CD4-positive, alpha-beta T cell treated with Interleukin-17A for 1 hour (primary cell): Measurements from ENCODE around the gene CDKL5.

Experiments
- DNase-seq: peaks from one replicate; pipeline ENCODE4 v3.0.0-alpha.2; 2020

Gene CDKL5

DNA sequence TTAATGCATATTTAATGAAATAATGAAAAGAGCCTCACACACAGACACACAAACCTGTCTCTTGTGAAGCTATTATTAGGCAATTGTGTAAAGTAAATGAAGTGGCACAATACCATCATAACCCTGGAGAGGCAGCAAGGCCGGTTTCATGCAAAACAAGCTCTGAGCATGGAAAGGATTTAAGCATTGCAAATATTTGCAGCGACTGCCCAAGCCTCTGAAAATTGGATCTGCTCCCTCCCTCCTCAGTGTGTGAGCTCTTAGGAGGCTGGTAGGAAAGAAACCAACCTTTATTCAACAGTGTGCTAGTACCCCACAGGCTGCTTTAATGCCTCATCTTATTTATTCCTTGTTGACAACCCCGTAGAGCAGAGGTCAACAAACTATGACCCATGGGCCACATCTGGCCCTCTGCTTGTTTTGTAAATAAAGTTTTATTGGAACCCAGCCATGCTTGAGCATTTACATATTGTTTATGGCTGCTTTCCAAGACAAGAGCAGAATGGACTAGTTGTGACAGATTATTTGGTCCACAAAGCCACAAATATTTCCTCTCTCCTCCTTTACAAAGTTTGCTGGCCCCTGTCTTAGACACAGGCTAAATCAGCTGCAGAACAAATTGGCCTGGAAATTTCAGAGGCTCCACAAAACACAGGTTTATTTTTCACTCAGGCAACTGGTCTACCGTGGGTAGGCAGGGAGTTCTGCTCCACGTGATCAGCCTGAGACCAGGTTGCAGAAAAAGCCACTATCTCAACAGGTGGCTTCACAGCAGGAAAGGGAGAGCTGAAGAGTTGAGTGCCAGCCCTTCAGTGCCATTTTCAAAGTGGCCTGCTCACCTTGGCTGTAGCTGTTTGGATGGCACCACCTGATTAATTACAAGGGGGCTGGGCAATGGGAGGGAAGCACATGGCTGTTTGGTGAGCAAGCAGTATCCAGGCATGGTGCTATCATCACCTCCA is 229.7 kb downstream of the CDKL5 start:
- DNase-seq: no peak

DNA sequence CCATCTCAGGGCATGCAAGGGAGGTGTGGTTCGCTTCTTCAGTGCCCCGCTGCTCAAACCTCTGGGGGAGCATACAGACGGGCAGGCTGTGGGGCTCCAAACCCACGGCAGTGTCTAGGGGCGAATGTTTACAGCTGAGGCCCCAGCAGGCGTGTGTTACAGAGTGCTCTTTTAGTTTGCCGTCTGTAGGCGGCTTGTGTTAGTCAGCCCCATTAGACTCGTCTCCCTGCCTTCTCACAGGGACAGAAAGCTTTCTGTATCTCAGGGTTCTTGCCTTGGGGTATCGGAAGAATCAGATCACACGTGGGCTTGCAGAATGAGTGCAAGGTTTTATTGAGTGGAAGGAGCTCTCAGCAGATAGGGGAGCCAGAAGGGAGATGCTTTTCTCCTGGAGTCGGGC is 235.9 kb downstream of the CDKL5 start:
- no peak for DNase-seq

DNA sequence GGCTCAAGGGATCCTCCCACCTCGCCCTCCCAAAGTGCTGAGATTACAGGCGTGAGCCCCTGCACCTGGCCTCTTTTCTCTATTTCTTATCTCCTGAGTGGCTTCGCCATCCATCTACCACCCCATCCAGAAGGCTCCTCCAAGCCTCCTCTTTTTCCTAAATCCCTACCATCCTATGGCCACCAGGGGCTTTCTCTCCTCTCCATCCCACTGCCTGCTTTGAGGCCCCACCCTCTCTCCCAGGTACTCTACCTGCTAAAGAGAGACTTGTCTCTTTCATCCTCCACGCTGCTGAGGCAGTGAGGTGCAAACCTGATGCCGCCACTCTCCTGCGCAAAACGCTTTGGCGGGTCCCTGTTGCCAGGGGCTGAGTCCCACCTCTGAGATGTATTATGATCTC is 239.5 kb downstream of the CDKL5 start:
- no peak for DNase-seq

DNA sequence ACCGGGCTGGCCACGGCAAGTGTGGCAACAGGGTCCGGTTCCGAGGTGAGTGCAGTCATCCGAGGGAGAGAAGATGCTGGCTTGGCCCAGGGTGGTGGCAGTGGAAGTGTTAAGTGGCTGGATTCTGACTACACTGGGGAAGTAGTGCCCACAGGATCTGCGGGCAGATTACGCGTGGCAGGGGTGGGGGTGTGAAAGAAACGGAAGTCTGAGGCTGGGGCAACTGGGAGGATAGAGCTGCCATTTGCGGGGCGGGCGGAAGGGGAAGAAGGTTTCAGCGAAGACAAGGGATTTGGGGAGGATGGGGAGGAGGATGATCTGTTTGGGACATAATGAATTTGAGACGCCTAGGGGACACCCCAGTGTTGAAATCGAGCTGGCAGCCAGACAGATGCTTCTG is 241.2 kb downstream of the CDKL5 start:
- no peak for DNase-seq

DNA sequence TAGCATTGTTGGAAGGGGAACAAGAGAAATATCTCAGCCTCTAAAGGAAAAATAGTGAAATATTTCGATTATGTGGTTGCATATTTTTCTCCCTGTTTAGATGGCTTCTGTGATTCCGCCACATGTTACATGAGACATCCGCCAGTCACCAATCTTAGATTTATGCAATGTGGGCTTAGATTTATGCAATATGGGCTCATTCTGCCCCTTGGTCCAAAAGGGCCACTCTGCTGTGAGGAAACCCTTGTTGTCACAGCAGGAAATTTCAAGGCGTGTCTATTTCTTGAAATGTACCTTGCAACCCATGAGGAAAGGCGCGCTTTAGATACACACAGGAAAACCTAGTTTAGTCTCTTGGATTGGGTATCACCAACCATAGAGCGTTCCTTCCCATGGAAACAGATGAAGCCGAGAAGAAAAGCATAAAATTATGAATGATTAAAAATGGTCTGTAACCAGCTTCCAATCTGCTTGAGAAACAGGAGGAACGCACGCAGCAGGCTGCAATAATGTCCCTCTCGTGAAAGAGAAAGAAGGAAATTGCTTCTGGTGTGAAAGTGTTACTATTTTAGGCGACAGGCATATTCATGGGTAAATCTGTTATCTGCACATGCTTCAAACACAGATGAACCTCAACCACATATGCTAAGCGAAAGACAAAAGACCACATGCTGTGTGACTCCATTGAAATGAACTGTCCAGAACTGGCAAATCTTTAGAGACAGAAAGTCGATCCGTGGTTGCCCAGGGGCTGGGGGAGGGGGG is 242.8 kb downstream of the CDKL5 start:
- DNase-seq: no peak

DNA sequence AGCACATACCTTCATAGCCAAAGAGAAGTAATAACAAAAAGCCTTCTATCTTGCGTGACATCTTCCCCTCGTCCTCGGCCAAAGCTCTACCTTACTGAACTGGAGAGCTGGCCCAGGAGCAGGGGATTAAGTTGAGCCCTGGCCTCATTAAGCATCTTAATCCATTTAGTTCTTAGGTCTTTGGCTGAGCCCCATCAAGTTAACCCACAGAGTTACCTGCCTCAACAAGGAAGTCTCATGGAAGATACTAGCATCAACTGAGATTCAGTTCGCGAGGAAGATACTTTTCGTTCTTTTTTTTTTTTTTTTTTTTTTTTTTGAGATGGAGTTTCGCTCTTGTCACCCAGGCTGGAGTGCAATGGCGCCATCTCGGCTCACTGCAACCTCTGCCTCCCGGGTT is 246.6 kb downstream of the CDKL5 start, which contains the start of gene RS1:
RS1 (minus strand) TSS at position 101 of the 400 bp plus-strand sequence; CDS start at position 61, 40 bp downstream.
- DNase-seq: no peak

DNA sequence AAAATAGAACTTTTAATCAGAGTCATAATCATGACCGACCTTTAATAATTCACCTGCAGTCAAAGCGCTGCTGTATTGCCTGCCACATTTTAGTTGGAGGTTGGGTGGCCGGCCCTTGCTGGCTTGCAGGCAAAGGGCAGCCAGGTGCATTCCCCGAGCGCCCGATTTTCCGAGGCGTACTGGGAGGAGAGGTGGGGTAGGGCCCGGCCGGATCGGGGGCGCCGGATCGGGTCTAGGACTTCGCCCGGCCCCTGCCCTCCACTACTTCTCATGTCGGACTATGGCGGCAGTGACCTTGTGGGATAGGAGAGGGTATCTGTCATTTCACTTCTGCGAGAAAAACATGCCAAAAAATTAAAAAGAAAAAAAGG is 249.0 kb downstream of the CDKL5 start:
- DNase-seq: no peak

DNA sequence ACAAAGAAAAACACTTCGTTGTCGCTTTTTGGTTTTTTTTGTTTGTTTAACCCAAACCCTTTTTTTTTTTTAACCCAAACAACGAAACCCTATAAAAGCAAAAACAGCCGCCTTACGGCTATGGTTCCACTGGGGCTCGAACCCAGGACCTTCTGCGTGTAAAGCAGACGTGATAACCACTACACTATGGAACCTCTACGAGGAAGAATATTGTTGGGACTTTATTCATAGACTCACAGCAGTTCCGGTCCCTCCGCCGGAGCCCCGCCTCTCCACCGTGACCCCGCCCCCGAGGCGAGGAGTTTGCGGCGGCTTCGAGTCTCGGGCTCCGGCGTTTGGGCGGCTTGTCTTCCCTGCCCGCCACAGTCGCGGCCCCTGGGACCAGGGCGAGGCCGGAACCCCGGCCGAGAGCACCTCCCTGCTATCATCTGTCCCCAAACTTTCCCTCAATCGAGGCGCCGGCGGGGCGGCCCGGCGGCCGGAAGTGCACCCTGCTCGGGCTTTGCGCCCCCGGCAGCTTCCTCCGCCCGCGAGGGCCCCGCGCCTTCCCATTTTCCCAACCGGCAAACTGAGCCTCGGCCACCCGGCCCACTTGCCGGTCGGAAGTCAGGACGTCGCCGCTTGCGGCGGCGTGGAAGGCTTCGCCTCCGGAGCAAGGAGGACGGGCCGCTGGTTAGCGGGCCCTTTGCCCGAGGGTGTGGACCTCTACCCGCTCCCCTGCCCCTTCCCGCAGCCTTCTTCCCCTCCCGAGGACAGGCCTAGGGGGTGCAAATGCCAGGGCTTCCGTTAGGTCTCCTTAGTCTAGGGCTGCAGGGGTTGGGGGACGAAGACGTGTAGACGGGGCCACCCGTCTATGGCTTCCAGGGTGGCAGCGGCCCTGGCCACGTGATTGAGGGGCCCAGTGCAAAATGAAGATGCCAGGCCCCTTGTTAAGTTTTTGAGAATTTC is 249.7 kb downstream of the CDKL5 start:
- peak; percentile 91 for DNase-seq

DNA sequence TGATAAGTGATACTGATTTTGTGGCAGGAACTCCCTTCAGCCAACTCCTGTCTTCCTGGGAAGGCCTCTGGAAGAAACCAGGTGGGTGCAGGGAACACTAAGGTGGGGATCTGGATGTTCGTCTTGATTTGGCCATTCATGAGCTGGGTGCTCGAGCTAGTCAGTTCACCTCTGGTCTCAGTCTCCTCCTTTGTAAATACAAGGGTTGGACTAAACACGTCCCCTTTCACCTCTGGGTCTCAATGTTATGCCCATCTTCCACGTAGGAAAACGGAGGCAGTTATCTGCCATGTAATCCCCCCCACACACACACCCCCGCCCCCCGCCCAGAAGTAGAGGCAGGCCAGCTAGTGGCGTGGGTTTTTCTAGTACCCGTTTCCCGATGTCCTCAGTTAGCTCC is 250.6 kb downstream of the CDKL5 start:
- no peak for DNase-seq

DNA sequence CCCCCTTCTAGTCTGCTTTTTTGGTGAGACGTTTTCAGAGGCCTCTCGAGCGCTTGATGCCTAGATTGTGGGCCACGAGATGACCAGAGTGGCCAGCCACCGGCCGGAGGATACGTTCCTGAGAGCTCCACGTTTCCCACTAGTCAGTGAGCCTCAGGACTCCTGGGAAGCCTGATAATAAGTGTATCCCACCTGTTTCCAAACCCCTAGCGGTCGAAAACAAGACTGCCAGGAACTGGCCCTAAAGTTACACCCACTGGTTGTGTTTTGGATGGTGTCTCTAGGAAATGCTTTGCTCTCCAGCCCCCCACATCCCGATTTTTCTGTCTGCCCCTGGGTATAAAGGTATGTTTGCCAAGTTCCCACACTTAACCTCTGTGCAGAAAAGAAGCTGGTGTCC is 251.1 kb downstream of the CDKL5 start:
- no peak for DNase-seq

DNA sequence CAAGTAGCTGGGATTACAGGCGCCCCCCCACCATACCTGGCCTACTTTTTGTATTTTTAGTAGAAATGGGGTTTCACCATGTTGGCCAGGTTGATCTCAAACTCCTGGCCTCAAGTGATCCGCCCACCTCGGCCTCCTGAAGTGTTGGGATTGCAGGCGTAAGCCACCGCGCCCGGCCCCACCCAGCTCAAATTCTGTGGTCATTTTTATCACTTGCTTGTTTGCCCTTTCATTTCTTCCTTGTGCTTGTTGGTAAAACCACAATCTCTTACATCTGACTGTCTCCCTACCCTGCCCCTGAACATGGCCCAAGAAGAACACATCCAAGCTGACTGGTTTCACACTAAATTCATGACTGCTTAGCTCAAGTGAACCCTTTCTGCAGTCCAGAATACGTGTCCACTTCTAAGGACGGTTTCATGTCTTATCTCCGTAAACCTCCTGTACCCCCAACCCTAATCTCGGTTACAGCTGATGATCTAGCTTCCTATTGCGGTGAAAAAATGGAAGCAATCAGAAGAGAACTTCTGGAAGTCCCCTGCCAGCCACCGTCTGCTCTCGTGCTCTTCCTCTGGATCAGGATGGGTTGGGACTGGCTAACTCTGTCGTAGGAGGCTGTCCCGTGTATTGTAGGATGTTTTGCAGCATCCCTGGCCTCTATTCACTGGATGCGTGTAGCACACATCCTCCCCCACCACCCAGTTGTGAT is 251.9 kb downstream of the CDKL5 start:
- DNase-seq: no peak

DNA sequence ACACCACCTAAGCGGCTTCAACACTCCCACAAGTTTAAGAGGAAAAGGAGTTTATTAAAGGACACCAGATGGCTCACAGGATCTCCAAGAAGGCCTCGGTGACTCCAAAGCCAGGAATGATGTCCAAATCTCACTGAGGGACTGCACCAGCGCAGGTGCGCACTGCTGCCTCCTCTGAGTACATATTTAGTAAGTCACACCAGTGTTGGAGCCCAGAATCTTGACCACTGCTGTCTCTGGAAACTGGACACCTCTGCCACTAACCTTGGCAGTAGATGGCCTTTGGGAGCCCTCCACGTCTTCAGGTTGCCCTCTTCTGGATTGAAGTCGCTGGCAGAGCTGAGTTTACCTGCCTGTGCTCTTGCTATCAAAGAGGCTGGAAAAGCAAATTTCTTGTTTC is 256.6 kb downstream of the CDKL5 start:
- no peak for DNase-seq

DNA sequence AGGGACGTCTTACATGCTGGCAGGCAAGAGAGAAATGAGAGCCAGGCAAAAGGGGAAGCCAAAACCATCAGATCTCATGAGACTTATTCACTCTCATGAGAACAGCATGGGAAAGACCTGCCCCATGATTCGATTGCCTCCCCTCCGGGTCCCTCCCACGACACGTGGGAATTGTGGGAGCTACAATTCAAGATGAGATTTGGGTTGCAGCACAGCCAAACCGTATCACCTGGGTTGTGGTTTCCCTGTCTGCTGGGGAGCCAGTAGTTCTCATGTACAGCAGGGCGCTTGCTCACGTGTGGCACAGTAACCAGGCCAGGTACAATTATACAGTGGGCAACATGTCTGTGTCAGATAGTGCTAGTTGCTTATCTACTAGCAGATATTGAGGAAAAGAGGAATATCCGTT is 257.6 kb downstream of the CDKL5 start:
- no peak for DNase-seq

DNA sequence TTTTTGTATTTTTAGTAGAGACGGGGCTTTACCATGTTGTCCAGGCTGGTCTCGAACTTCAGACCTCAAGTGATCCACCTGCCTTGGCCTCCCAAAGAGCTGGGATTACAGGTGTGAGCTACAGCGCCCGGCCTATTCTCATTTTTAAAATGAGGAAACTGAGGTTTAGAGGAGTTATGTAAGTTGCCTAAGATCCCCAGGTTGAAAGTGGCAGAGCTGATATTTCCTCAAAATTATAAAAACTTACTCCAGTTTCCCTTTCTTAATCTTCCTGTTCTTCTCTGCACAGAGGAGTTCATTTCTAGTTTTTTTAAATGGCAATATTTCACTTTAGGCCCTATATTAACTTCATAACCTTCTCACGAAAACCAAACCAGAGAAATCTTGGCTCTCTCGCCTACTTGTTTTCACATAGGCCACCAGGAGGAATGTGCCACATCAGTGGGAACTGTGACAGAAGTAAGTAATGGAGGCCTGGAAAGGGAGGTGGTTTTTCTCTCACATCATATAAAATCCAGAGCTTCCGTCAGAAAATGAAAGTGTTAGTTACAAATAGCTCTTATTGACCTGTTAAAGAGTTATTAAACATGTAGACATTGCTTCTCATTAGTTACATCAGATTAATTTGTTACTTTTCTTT is 262.6 kb downstream of the CDKL5 start:
- DNase-seq: no peak

DNA sequence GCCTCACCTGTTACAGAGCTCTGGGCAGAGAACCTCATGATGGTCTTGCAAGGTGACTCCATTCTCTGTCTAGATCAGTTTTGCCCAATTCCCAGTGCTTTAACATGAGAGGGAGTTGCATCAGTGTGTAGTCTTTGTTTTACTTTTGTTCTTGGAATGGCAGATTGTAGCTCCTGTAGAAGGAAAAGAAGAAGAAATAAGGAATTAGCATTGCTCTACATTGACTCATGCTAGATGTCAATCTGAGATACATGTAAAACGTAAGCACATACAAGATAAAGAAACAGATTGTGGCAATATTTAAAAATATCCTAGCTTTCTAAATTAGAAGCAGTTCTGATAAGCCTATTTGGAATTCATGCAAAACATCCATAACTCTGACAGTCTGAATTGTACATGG is 266.0 kb downstream of the CDKL5 start:
- no peak for DNase-seq

DNA sequence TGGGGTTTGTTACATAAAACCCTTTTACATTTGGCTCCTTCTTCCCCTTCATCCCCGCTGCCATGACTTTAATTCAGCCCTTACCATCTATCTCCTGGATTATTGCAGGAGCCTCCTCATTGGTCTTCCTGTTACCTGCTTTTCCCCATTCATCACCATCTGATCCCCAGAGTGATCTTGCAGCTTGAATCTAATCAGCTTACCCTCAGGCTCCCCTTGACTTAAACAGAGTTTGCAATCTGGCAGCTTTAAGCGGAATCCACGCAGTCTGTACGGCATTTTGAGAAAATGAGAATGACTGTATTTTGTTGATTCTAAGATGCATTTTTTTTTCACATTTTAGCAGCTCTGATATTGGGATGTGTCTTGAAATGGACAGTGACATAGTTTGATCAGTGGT is 267.1 kb downstream of the CDKL5 start:
- DNase-seq: no peak

DNA sequence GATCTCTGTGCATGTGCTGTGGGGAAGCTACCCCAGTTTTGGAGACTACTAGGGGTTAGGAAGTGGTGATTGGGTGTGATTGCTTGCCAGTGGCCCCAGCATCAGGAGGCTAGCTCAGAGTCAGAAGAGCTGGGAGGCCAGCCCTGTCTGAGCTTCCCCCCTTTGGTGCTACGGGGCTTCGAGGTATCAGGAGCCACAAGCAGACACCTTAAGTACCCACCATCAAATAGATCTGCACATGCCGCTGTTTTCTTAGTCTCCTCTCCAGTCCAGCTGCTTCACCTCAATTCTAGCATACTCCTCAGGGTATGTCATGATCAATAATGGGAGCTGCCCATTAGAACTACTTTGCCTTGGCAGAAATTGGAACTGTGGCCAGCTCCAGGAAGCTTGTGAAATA is 271.2 kb downstream of the CDKL5 start:
- DNase-seq: no peak

DNA sequence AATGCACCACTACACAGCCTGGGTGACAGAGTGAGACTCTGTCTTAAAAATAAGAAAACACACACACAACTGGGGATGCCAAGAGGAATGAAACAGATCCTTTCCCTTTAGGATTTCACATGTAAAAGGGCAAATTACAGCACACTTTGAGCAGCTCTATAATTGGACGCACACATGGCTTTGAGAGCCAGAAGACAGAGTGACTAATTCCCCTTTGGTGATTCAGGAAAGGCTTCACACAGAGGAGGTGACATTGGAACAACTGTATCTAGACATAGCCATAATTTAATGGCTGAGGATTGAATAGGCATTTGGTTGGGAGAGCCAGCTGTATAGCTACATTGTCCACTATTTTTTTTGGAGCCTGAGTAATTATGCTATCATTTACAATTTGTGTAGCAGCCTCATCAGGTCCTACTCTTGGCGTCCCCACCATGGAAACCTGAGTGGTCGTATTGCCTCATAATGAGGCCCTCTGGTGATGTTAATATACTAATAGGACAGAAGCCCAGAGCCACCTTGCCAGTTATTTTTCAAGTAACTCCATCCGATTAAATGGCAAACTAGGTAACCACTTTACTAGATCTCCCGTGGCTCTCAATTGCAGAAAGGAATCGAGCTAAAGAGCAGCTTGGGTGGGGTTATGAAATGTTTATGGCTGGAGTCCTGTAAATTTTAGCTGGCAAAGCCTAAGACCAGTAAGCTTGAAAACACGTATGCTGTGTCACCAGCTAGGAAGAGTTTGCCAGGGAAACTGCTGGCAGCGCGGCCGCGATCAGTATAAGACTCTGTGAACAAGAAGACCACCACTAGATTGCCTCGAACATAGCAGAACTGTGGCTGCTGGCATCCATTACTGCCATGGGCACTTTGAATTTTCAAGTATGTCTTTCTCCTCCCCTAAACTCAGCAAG is 273.6 kb downstream of the CDKL5 start:
- no peak for DNase-seq

DNA sequence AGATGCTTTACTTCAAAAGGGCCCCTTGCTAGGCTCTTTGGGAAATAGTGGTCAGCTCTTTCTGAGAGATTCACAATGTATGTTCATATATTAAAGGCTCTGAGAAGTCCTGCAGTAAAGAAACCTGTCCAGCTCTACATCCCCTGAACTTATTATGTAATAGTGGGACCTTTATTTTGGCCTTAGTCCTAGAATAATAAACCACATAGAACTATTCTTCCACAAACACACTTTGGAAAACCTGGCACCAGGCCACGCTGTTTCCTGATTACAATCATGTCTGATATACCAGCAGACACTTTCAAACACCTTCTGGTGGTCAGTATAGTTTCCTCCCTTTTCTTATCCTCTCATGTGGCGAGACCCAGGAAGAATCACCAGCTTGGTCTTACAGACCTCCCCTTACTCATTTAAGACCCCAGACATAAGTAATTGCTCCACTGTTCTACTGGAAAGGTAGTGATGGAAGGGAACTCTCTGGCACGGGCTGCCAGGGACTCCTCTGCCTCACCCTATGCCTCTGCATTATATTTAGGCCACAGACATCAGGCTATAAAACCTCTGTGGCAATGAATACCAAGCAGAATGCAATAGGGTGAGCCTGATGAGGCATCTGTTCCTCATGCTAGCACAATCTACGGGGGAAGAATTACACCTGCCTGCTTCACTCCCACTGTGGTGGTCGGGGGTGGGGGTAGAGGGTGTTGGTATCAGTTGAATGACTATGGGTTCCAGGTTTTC is 276.4 kb downstream of the CDKL5 start:
- no peak for DNase-seq
